Endodermal cell (in vitro differentiated cells): Measurements from ENCODE around the gene SLC25A21. TPM values are rescaled to one million over a fixed set of nuclear protein-coding genes. Genes with fewer than 3 reads are reported as not detected.

Experiments
- DNase-seq: peaks from one replicate; pipeline ENCODE4 v3.0.0-alpha.2; 2017
- H3K27ac ChIP-seq: 2 replicates; pipeline ENCODE4 v1.5.1; 2013; ENCODE audit warnings: mild to moderate bottlenecking, low read depth, low read length, moderate library complexity
- H3K27me3 ChIP-seq: 2 replicates; pipeline ENCODE4 v1.6.1; 2013; ENCODE audit warnings: mild to moderate bottlenecking, low read length, moderate library complexity; ENCODE audit not compliant: insufficient read depth, control insufficient read depth, poor library complexity, severe bottlenecking
- H3K36me3 ChIP-seq: 2 replicates; pipeline ENCODE4 v1.7.0; 2013; ENCODE audit warnings: mild to moderate bottlenecking, low read length, moderate library complexity; ENCODE audit not compliant: control insufficient read depth, insufficient read depth
- H3K4me1 ChIP-seq: one replicate; pipeline ENCODE4 v1.7.0; 2013; ENCODE audit warnings: low read length; ENCODE audit not compliant: control insufficient read depth, insufficient read depth
- H3K4me3 ChIP-seq: 2 replicates; pipeline ENCODE4 v1.5.1; 2013; ENCODE audit warnings: mild to moderate bottlenecking, low read length, moderate library complexity
- H3K9ac ChIP-seq: 2 replicates; pipeline ENCODE4 v1.6.1; 2013; ENCODE audit warnings: mild to moderate bottlenecking, low read length, moderate library complexity; ENCODE audit not compliant: poor library complexity, severe bottlenecking; ENCODE audit errors: extremely low read depth
- H3K9me3 ChIP-seq: 2 replicates; pipeline ENCODE4 v1.6.1; 2013; ENCODE audit warnings: mild to moderate bottlenecking, low read length, moderate library complexity; ENCODE audit not compliant: control insufficient read depth
- H3K27ac Mint-ChIP-seq: 2 replicates; pipeline ENCODE4 v1.8.0; 2020; ENCODE audit warnings: mixed read lengths
- H3K27me3 Mint-ChIP-seq: 2 replicates; pipeline ENCODE4 v1.8.0; 2021; ENCODE audit warnings: mild to moderate bottlenecking, mixed read lengths; ENCODE audit not compliant: insufficient read depth
- H3K36me3 Mint-ChIP-seq: 2 replicates; pipeline ENCODE4 v1.8.0; 2020; ENCODE audit warnings: low read depth, mixed read lengths
- H3K4me1 Mint-ChIP-seq: 2 replicates; pipeline ENCODE4 v1.8.0; 2020; ENCODE audit warnings: mixed read lengths
- H3K4me3 Mint-ChIP-seq: 2 replicates; pipeline ENCODE4 v1.8.0; 2020; ENCODE audit warnings: mild to moderate bottlenecking, moderate library complexity, mixed read lengths
- H3K9me3 Mint-ChIP-seq: 2 replicates; pipeline ENCODE4 v1.8.0; 2020; ENCODE audit warnings: mild to moderate bottlenecking, mixed read lengths
- CTCF ChIP-seq: fragments of 200-600 bp; sonication (generic); conservative IDR thresholded peaks from 2 replicates; pipeline ENCODE4 v1.5.0; 2021; ENCODE audit warnings: antibody characterized with exemption, mild to moderate bottlenecking
- WGBS, 2 experiments: methylation state at CpG; one replicate each; pipeline versions ENCODE4 v1.1.5 to v1.1.7; 2013; ENCODE audit warnings: missing lambda C conversion rate in 2 of 2, mixed read lengths in 1 of 2; ENCODE audit not compliant: insufficient coverage in 1 of 2, insufficient read length in 1 of 2; 5-methylcytosine and 5-hydroxymethylcytosine counted together
- total RNA-seq, 2 donors: library from RNA; stranded (reverse); fragmentation: NEBNext Ultra II Directional in 1 of 2; extraction: Animal tissue kit (Norgen Biotek cat#: 25700) in 1 of 2; gene quantifications; 2 replicates in 1 of 2; 3 replicates in 1 of 2; pipeline ENCODE4 v1.2.1, GENCODE V29; 2021

SLC25A21 gene
- total RNA-seq, 2 donors from 2014 or later = 1.9 TPM

- no peak for DNase-seq
- H3K4me1 ChIP-seq = no peaks in the 10 kb centered on the region
- Mint-ChIP-seq H3K4me1 (no peaks in the 10 kb centered on the region), H3K9me3 (no peaks in the 10 kb centered on the region), H3K27ac (no peak overlapping the region), H3K27me3 (peaks cover 32% of the 10 kb centered on the region), H3K36me3 (no peaks in the 10 kb centered on the region), H3K4me3 (no peak overlapping the region)
- no peak overlapping the region for H3K9ac ChIP-seq
- peaks cover 16% of the 10 kb centered on the region for H3K27me3 ChIP-seq
- no peaks in the 10 kb centered on the region for H3K36me3 ChIP-seq
- TF ChIP-seq CTCF = no peak
- H3K27ac ChIP-seq = no peak overlapping the region
- 100% methylated on average over 1 of the region's 1 CpG; no CpG with 5 or more reads in 1 of the 2 experiments for WGBS, 2 experiments
- no peak overlapping the region for H3K4me3 ChIP-seq
- no peaks in the 10 kb centered on the region for H3K9me3 ChIP-seq
Measured at GRCh38 chr14:36915081-36915480, 257.3 kb downstream of the SLC25A21 start.

- Mint-ChIP-seq H3K9me3 (no peaks in the 10 kb centered on the region), H3K36me3 (no peaks in the 10 kb centered on the region), H3K27ac (no peak overlapping the region), H3K4me1 (peaks cover 14% of the 10 kb centered on the region), H3K4me3 (no peak overlapping the region), H3K27me3 (peaks cover 58% of the 10 kb centered on the region)
- H3K9me3 ChIP-seq = no peaks in the 10 kb centered on the region
- TF ChIP-seq CTCF = no peak
- no peak overlapping the region for H3K9ac ChIP-seq
- H3K36me3 ChIP-seq = no peaks in the 10 kb centered on the region
- DNase-seq = no peak
- 91 to 92% methylated on average over 2 to 3 of the region's 3 CpGs for WGBS, 2 experiments
- no peaks in the 10 kb centered on the region for H3K4me1 ChIP-seq
- no peak overlapping the region for H3K4me3 ChIP-seq
- no peak overlapping the region for H3K27ac ChIP-seq
- peaks cover 48% of the 10 kb centered on the region for H3K27me3 ChIP-seq
Measured at GRCh38 chr14:36910578-36910977, 261.8 kb downstream of the SLC25A21 start.

- H3K36me3 Mint-ChIP-seq = no peaks in the 10 kb centered on the region
- WGBS, 2 experiments = 88 to 89% methylated on average over 5 of the region's 5 CpGs
- H3K4me1 Mint-ChIP-seq = peaks cover 27% of the 10 kb centered on the region
- no peak overlapping the region for H3K4me3 ChIP-seq
- H3K9ac ChIP-seq = no peak overlapping the region
- no peak overlapping the region for H3K4me3 Mint-ChIP-seq
- H3K9me3 ChIP-seq = no peaks in the 10 kb centered on the region
- no peak for DNase-seq
- TF ChIP-seq CTCF = no peak
- no peak overlapping the region for H3K27ac Mint-ChIP-seq
- peaks cover 54% of the 10 kb centered on the region for H3K27me3 Mint-ChIP-seq
- no peak overlapping the region for H3K27ac ChIP-seq
- no peaks in the 10 kb centered on the region for H3K36me3 ChIP-seq
- peaks cover 35% of the 10 kb centered on the region for H3K27me3 ChIP-seq
- H3K9me3 Mint-ChIP-seq = no peaks in the 10 kb centered on the region
- peaks cover 5% of the 10 kb centered on the region for H3K4me1 ChIP-seq
Measured at GRCh38 chr14:36905272-36905888, 267.0 kb downstream of the SLC25A21 start.
